Naive thymus-derived CD4-positive, alpha-beta T cell (primary cell): ENCODE data around the gene GPATCH3. TPM values are rescaled to one million over a fixed set of nuclear protein-coding genes. Genes with fewer than 3 reads are reported as not detected.

Experiments used
- ATAC-seq: fragments of 150-1000 bp; cut with Tn5 transposase; 2 replicates; pipeline ENCODE4 v1.10.0; 2021; ENCODE audit warnings: mild to moderate bottlenecking, moderate library complexity
- CTCF ChIA-PET: fragments of 350-600 bp; sonication (Branson Sonifier 250); formaldehyde crosslinking; loops from one replicate; lab custom pipeline; 2021; ENCODE audit warnings: antibody characterized with exemption; lab: Charles Lee
- POLR2A ChIA-PET: fragments of 350-600 bp; sonication (Branson Sonifier 250); formaldehyde crosslinking; loops from one replicate; lab custom pipeline; 2021; ENCODE audit warnings: antibody characterized with exemption, inconsistent platforms; lab: Charles Lee
- DNase-seq, 9 donors: peaks; one replicate each; pipeline versions ENCODE4 v3.0.0 to v3.0.0-alpha.2; 2020 to 2022; ENCODE audit warnings: mixed read lengths in 1 of 9
- H3K27ac ChIP-seq: one replicate; pipeline ENCODE4 v1.7.0; 2013; ENCODE audit warnings: mild to moderate bottlenecking, low read depth, low read length, moderate library complexity
- H3K27me3 ChIP-seq, 2 donors: one replicate each; pipeline ENCODE4 v1.7.0; 2013; ENCODE audit warnings: low read length in 2 of 2, mild to moderate bottlenecking in 2 of 2, moderate library complexity in 2 of 2; ENCODE audit not compliant: control insufficient read depth in 2 of 2, insufficient read depth in 2 of 2
- H3K36me3 ChIP-seq, 3 experiments: 1 replicate in 2 of 3; 2 replicates in 1 of 3; pipeline ENCODE4 v1.7.0; 2013; ENCODE audit warnings: low read length in 3 of 3, mild to moderate bottlenecking in 3 of 3, moderate library complexity in 1 of 3; ENCODE audit not compliant: insufficient read depth in 3 of 3, control insufficient read depth in 2 of 3
- H3K4me1 ChIP-seq, 2 donors: one replicate each; pipeline ENCODE4 v1.7.0; 2013; ENCODE audit warnings: low read length in 2 of 2, mild to moderate bottlenecking in 2 of 2, moderate library complexity in 1 of 2; ENCODE audit not compliant: control insufficient read depth in 2 of 2, insufficient read depth in 2 of 2
- H3K4me3 ChIP-seq: 2 replicates; pipeline ENCODE4 v1.7.0; 2013; ENCODE audit warnings: mild to moderate bottlenecking, low read length
- H3K9me3 ChIP-seq, 3 experiments: 1 replicate in 2 of 3; 2 replicates in 1 of 3; pipeline ENCODE4 v1.7.0; 2013; ENCODE audit warnings: low read length in 3 of 3; ENCODE audit not compliant: control insufficient read depth in 2 of 3
- H3K27ac Mint-ChIP-seq, 9 donors: one replicate each; pipeline ENCODE4 v1.8.0; 2020 to 2022; ENCODE audit warnings: mixed read lengths in 9 of 9, mild to moderate bottlenecking in 8 of 9, moderate library complexity in 5 of 9, inconsistent platforms in 2 of 9
- H3K27me3 Mint-ChIP-seq, 5 donors: one replicate each; pipeline ENCODE4 v1.8.0; 2021 to 2022; ENCODE audit warnings: mixed read lengths in 5 of 5, mild to moderate bottlenecking in 1 of 5
- H3K36me3 Mint-ChIP-seq, 5 donors: one replicate each; pipeline ENCODE4 v1.8.0; 2020 to 2022; ENCODE audit warnings: mixed read lengths in 5 of 5, mild to moderate bottlenecking in 3 of 5, inconsistent platforms in 1 of 5
- H3K4me1 Mint-ChIP-seq, 7 donors: one replicate each; pipeline ENCODE4 v1.8.0; 2020 to 2022; ENCODE audit warnings: mixed read lengths in 7 of 7, mild to moderate bottlenecking in 3 of 7, inconsistent platforms in 1 of 7
- H3K4me3 Mint-ChIP-seq, 10 donors: one replicate each; pipeline ENCODE4 v1.8.0; 2020 to 2022; ENCODE audit warnings: mild to moderate bottlenecking in 10 of 10, mixed read lengths in 10 of 10, moderate library complexity in 6 of 10, inconsistent platforms in 2 of 10
- H3K9me3 Mint-ChIP-seq, 11 donors: one replicate each; pipeline ENCODE4 v1.8.0; 2020 to 2022; ENCODE audit warnings: mixed read lengths in 11 of 11, mild to moderate bottlenecking in 4 of 11, inconsistent platforms in 1 of 11, moderate library complexity in 1 of 11
- intact Hi-C, 2 donors: fragments of 100-400 bp; cut with micrococcal nuclease; formaldehyde crosslinking; loops; one replicate each; pipeline ENCODE4 v1.15.1; 2023
- polyA plus RNA-seq, 2 donors: library from polyadenylated mRNA; unstranded; fragments of 300-500 nt; fragmentation: Illumina TruSeq; gene quantifications; one replicate each; pipeline ENCODE4 v1.2.3, GENCODE V29; 2021
- total RNA-seq, 6 experiments: library from RNA in 5 of 6; stranded (reverse) in 5 of 6; gene quantifications; 1 replicate in 5 of 6; 2 replicates in 1 of 6; pipeline ENCODE4 v1.2.3 and lab custom pipeline; 2021 to 2026

Gene GPATCH3
- total and polyA plus RNA-seq, 7 experiments from 2014 or later: 12.5 to 38.4 (median 21.6) TPM

GRCh38 chr1:26932531-26932930, 32.3 kb upstream of the GPATCH3 start:
- Mint-ChIP-seq H3K27ac (no peak overlapping the region), H3K4me3 (no peak overlapping the region), H3K4me1 (peaks cover 0 to 12% (median 9%) of the 10 kb centered on the region in 7 donors), H3K9me3 (no peaks in the 10 kb centered on the region), H3K36me3 (peaks cover 4 to 24% (median 12%) of the 10 kb centered on the region in 5 donors), H3K27me3 (no peaks in the 10 kb centered on the region)
- peaks cover 0 to 49% (median 0%) of the 10 kb centered on the region in 3 experiments for H3K36me3 ChIP-seq
- ChIA-PET CTCF (no interaction called here), POLR2A (no interaction called here)
- H3K27ac ChIP-seq: no peak overlapping the region
- ATAC-seq: peak; percentile 73
- no peak for DNase-seq
- H3K27me3 ChIP-seq: no peaks in the 10 kb centered on the region
- H3K9me3 ChIP-seq: no peaks in the 10 kb centered on the region
- intact Hi-C loops: no loop called here
- H3K4me3 ChIP-seq: no peak overlapping the region
- H3K4me1 ChIP-seq: no peaks in the 10 kb centered on the region

GRCh38 chr1:26923711-26924110, 23.4 kb upstream of the GPATCH3 start:
- Histone ChIP-seq H3K36me3 (peaks cover 0 to 35% (median 8%) of the 10 kb centered on the region in 3 experiments), H3K9me3 (no peaks in the 10 kb centered on the region), H3K4me3 (no peak overlapping the region), H3K4me1 (peaks cover 11 to 12% of the 10 kb centered on the region in 2 donors), H3K27ac (no peak overlapping the region), H3K27me3 (no peaks in the 10 kb centered on the region)
- ATAC-seq (no peak), DNase-seq (no peak)
- H3K27me3 Mint-ChIP-seq: no peaks in the 10 kb centered on the region
- peaks cover 0 to 3% (median 0%) of the 10 kb centered on the region in 11 donors for H3K9me3 Mint-ChIP-seq
- H3K4me1 Mint-ChIP-seq: peaks cover 23 to 53% (median 41%) of the 10 kb centered on the region in 7 donors
- H3K27ac Mint-ChIP-seq: peak overlapping the region in 2 of 9 donors; percentile 28 to 96
- H3K4me3 Mint-ChIP-seq: peak overlapping the region in 7 of 10 donors; percentile 21 to 97 (median 94)
- ChIA-PET POLR2A (interaction anchor here (0.9 to 1.2 kb wide), 4 partner anchors 8 to 34 kb away, joined by 3 to 5 read pairs (median 3); partner anchors contain the start of genes GPATCH3 and GPN2), CTCF (no interaction called here)
- peaks cover 0 to 20% (median 14%) of the 10 kb centered on the region in 5 donors for H3K36me3 Mint-ChIP-seq
- intact Hi-C loops: loop anchor here (5.0 kb wide), 3 partner anchors 849 to 1676 kb away; partner anchors contain the start of genes MED18 (in 1 of the 2), RSRP1 (in 1 of the 2) and STX12 (in 1 of the 2)

- H3K9me3 ChIP-seq: no peaks in the 10 kb centered on the region
- H3K4me3 ChIP-seq: no peak overlapping the region
- ChIA-PET POLR2A (interaction anchor here (1.0 to 3.0 kb wide), 2 partner anchors 10 to 23 kb away, joined by 3 to 25 read pairs; partner anchors contain the start of gene GPATCH3), CTCF (no interaction called here)
- peak overlapping the region in 7 of 9 donors; percentile 28 to 98 (median 93) for H3K27ac Mint-ChIP-seq
- no peaks in the 10 kb centered on the region for H3K27me3 ChIP-seq
- ATAC-seq: no peak
- H3K4me1 ChIP-seq: peaks cover 11 to 12% of the 10 kb centered on the region in 2 donors
- intact Hi-C loops: loop anchor here (5.0 kb wide), 3 partner anchors 849 to 1676 kb away; partner anchors contain the start of genes MED18 (in 1 of the 2), RSRP1 (in 1 of the 2) and STX12 (in 1 of the 2)
- peaks cover 0 to 16% (median 6%) of the 10 kb centered on the region in 5 donors for H3K36me3 Mint-ChIP-seq
- peaks cover 0 to 32% (median 8%) of the 10 kb centered on the region in 3 experiments for H3K36me3 ChIP-seq
- peak overlapping the region; percentile 82 to 98 (median 94) for H3K4me3 Mint-ChIP-seq
- peak overlapping the region; percentile 88 for H3K27ac ChIP-seq
- DNase-seq: no peak
- H3K27me3 Mint-ChIP-seq: no peaks in the 10 kb centered on the region
- H3K4me1 Mint-ChIP-seq: peaks cover 15 to 49% (median 41%) of the 10 kb centered on the region in 7 donors
- H3K9me3 Mint-ChIP-seq: peaks cover 0 to 3% (median 0%) of the 10 kb centered on the region in 11 donors
Measured at GRCh38 chr1:26922901-26923300, 22.6 kb upstream of the GPATCH3 start.

GRCh38 chr1:26922431-26922729, 22.1 kb upstream of the GPATCH3 start:
- Histone ChIP-seq H3K36me3 (peaks cover 0 to 27% (median 8%) of the 10 kb centered on the region in 3 experiments), H3K4me1 (peaks cover 11 to 12% of the 10 kb centered on the region in 2 donors), H3K27ac (peak overlapping the region; percentile 88), H3K4me3 (peak overlapping the region; percentile 79), H3K27me3 (no peaks in the 10 kb centered on the region), H3K9me3 (no peaks in the 10 kb centered on the region)
- intact Hi-C loops: loop anchor here (5.0 kb wide), 3 partner anchors 850 to 1675 kb away; partner anchors contain the start of genes MED18 (in 1 of the 2), RSRP1 (in 1 of the 2) and STX12 (in 1 of the 2)
- peak overlapping the region; percentile 82 to 98 (median 94) for H3K4me3 Mint-ChIP-seq
- H3K9me3 Mint-ChIP-seq: peaks cover 0 to 3% (median 0%) of the 10 kb centered on the region in 11 donors
- ChIA-PET CTCF (no interaction called here), POLR2A (interaction anchor here (1.0 to 3.0 kb wide), 3 partner anchors 9 to 32 kb away, joined by 3 to 25 read pairs (median 8); partner anchors contain the start of genes GPATCH3 and GPN2)
- peak overlapping the region in 7 of 9 donors; percentile 88 to 98 (median 96) for H3K27ac Mint-ChIP-seq
- DNase-seq (no peak), ATAC-seq (no peak)
- no peaks in the 10 kb centered on the region for H3K27me3 Mint-ChIP-seq
- peaks cover 12 to 49% (median 37%) of the 10 kb centered on the region in 7 donors for H3K4me1 Mint-ChIP-seq
- peaks cover 0 to 12% (median 5%) of the 10 kb centered on the region in 5 donors for H3K36me3 Mint-ChIP-seq

GRCh38 chr1:26921540-26922430, 21.5 kb upstream of the GPATCH3 start, which contains the start of gene NUDC:
Gene NUDC, plus strand, starts transcription at chr1:26921743. Its CDS starts 106 bp downstream, at chr1:26921849.
- POLR2A ChIA-PET: interaction anchor here (0.7 to 3.0 kb wide), 6 partner anchors 9 to 568 kb away, joined by 3 to 25 read pairs (median 3); partner anchors contain the start of genes GPATCH3, GPN2 and WASF2
- DNase-seq: peak; percentile 87 to 97 (median 95)
- Mint-ChIP-seq H3K36me3 (peaks cover 0 to 8% (median 2%) of the 10 kb centered on the region in 5 donors), H3K27ac (peak within 1 kb of the TSS; percentile 88 to 98 (median 96)), H3K9me3 (peaks cover 0 to 1% (median 0%) of the 10 kb centered on the region in 11 donors), H3K4me1 (peaks cover 12 to 46% (median 34%) of the 10 kb centered on the region in 7 donors), H3K4me3 (peak within 1 kb of the TSS; percentile 82 to 98 (median 94)), H3K27me3 (no peaks in the 10 kb centered on the region)
- H3K4me3 ChIP-seq: peak within 1 kb of the TSS; percentile 79
- peak; percentile 97 for ATAC-seq
- H3K27me3 ChIP-seq: no peaks in the 10 kb centered on the region
- H3K27ac ChIP-seq: peak within 1 kb of the TSS; percentile 88
- intact Hi-C loops: loop anchor here (1.0 to 5.0 kb wide), 12 partner anchors 21 to 1674 kb away; partner anchors contain the start of genes GPATCH3 (in 2 of the 2), GPN2 (in 2 of the 2), WDTC1 (in 2 of the 2) and MED18 (in 1 of the 2)
- no peaks in the 10 kb centered on the region for H3K9me3 ChIP-seq
- CTCF ChIA-PET: interaction anchor here (0.5 to 0.6 kb wide), 3 partner anchors 113 to 637 kb away, joined by 3 to 8 read pairs (median 4); no protein-coding TSS in a partner anchor
- peaks cover 11 to 12% of the 10 kb centered on the region in 2 donors for H3K4me1 ChIP-seq
- H3K36me3 ChIP-seq: peaks cover 0 to 21% (median 5%) of the 10 kb centered on the region in 3 experiments
